NCI-H446 treated with DMSO at 0.1 percent for 48 hours (cell line): ENCODE data around the gene SLC35F3.
"Not testable (repeated sequence)": the region's sequence is repeated elsewhere in the genome, so short reads cannot be mapped to it uniquely, and the experiment has no call there.

Experiments
- DNase-seq: peaks from one replicate; lab custom pipeline; 2025; lab: John Stamatoyannopoulos, UW

The SLC35F3 gene

GRCh38 chr1:234321231-234321630 lies 416.8 kb downstream of the SLC35F3 start:
- DNase-seq: no peak

GRCh38 chr1:234322097-234322496 lies 417.6 kb downstream of the SLC35F3 start:
- no peak for DNase-seq

- no peak for DNase-seq
Measured at GRCh38 chr1:234322979-234323378, 418.5 kb downstream of the SLC35F3 start.

GRCh38 chr1:234324821-234325220 lies 420.3 kb downstream of the SLC35F3 start:
- no peak for DNase-seq

- DNase-seq: no peak
Measured at GRCh38 chr1:234325878-234326496, 421.5 kb downstream of the SLC35F3 start.

- no peak for DNase-seq
Measured at GRCh38 chr1:234326497-234327366, 422.3 kb downstream of the SLC35F3 start.

- DNase-seq: no peak
Measured at GRCh38 chr1:234327577-234328164, 423.2 kb downstream of the SLC35F3 start.

- no peak for DNase-seq
Measured at GRCh38 chr1:234330843-234331215, 426.4 kb downstream of the SLC35F3 start.

GRCh38 chr1:234331507-234331906 lies 427.0 kb downstream of the SLC35F3 start:
- no peak for DNase-seq

- no peak for DNase-seq
Measured at GRCh38 chr1:234336359-234336758, 431.9 kb downstream of the SLC35F3 start.

- DNase-seq: no peak
Measured at GRCh38 chr1:234337233-234337632, 432.8 kb downstream of the SLC35F3 start.

GRCh38 chr1:234340528-234340927 lies 436.1 kb downstream of the SLC35F3 start:
- DNase-seq: no peak

- no peak for DNase-seq
Measured at GRCh38 chr1:234342774-234343173, 438.3 kb downstream of the SLC35F3 start.

GRCh38 chr1:234345237-234345636 lies 440.8 kb downstream of the SLC35F3 start:
- DNase-seq: no peak

- no peak for DNase-seq
Measured at GRCh38 chr1:234348964-234349363, 444.5 kb downstream of the SLC35F3 start.

- DNase-seq: no peak
Measured at GRCh38 chr1:234355782-234356510, 451.5 kb downstream of the SLC35F3 start.

GRCh38 chr1:234356615-234357269 lies 452.3 kb downstream of the SLC35F3 start:
- DNase-seq: not testable (repeated sequence)

GRCh38 chr1:234357831-234358230 lies 453.4 kb downstream of the SLC35F3 start:
- DNase-seq: no peak

GRCh38 chr1:234361102-234361603 lies 456.7 kb downstream of the SLC35F3 start:
- no peak for DNase-seq

- no peak for DNase-seq
Measured at GRCh38 chr1:234362558-234362957, 458.1 kb downstream of the SLC35F3 start.

- DNase-seq: no peak
Measured at GRCh38 chr1:234368320-234369032, 464.0 kb downstream of the SLC35F3 start.
